Neutrophil (primary cell): ENCODE data around the gene DSG1.
"Not testable (repeated sequence)": the region's sequence is repeated elsewhere in the genome, so short reads cannot be mapped to it uniquely, and the experiment has no call there.

Experiments used
- H3K27ac ChIP-seq: fragments of 200-600 bp; sonication (generic); 2 replicates; pipeline ENCODE4 v1.5.1; 2016; ENCODE audit warnings: mild to moderate bottlenecking, moderate library complexity
- H3K27me3 ChIP-seq: fragments of 200-600 bp; sonication (generic); 2 replicates; pipeline ENCODE4 v1.6.0; 2016; ENCODE audit warnings: mild to moderate bottlenecking
- H3K36me3 ChIP-seq: fragments of 200-600 bp; sonication (generic); 2 replicates; pipeline ENCODE4 v1.5.1; 2017
- H3K4me1 ChIP-seq, 2 experiments: fragments of 200-600 bp in 1 of 2; sonication (generic) in 1 of 2; 1 replicate in 1 of 2; 2 replicates in 1 of 2; pipeline versions ENCODE4 v1.5.1 to v1.6.1; 2013 to 2016; ENCODE audit warnings: low read depth in 1 of 2, low read length in 1 of 2, mild to moderate bottlenecking in 1 of 2, moderate library complexity in 1 of 2; ENCODE audit not compliant: control insufficient read depth in 1 of 2, insufficient read depth in 1 of 2
- H3K4me3 ChIP-seq, 2 experiments: fragments of 200-600 bp in 1 of 2; sonication (generic) in 1 of 2; 1 replicate in 1 of 2; 2 replicates in 1 of 2; pipeline ENCODE4 v1.5.1; 2013 to 2016; ENCODE audit warnings: low read depth in 1 of 2, low read length in 1 of 2, mild to moderate bottlenecking in 1 of 2, moderate library complexity in 1 of 2
- H3K9me3 ChIP-seq: fragments of 200-600 bp; sonication (generic); 2 replicates; pipeline ENCODE4 v1.5.1; 2016
- TF ChIP-seq, protein P1 (sequence below): fragments of 200-600 bp; sonication (generic); IDR thresholded peaks from 2 replicates; pipeline ENCODE4 v1.5.1; 2016; ENCODE audit warnings: antibody characterized with exemption

DSG1 gene

GRCh38 chr18:31274931-31275330 is 43.0 kb upstream of the DSG1 start:
- no peaks in the 10 kb centered on the region for H3K4me1 ChIP-seq
- TF ChIP-seq, protein P1, sequence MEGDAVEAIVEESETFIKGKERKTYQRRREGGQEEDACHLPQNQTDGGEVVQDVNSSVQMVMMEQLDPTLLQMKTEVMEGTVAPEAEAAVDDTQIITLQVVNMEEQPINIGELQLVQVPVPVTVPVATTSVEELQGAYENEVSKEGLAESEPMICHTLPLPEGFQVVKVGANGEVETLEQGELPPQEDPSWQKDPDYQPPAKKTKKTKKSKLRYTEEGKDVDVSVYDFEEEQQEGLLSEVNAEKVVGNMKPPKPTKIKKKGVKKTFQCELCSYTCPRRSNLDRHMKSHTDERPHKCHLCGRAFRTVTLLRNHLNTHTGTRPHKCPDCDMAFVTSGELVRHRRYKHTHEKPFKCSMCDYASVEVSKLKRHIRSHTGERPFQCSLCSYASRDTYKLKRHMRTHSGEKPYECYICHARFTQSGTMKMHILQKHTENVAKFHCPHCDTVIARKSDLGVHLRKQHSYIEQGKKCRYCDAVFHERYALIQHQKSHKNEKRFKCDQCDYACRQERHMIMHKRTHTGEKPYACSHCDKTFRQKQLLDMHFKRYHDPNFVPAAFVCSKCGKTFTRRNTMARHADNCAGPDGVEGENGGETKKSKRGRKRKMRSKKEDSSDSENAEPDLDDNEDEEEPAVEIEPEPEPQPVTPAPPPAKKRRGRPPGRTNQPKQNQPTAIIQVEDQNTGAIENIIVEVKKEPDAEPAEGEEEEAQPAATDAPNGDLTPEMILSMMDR, result no peak
- no peak overlapping the region for H3K27ac ChIP-seq

GRCh38 chr18:31275722-31276463 is 42.1 kb upstream of the DSG1 start:
- H3K4me1 ChIP-seq, result no peaks in the 10 kb centered on the region
- H3K4me3 ChIP-seq, result no peak overlapping the region
- no peaks in the 10 kb centered on the region for H3K36me3 ChIP-seq
- H3K27ac ChIP-seq, result no peak overlapping the region
- TF ChIP-seq, protein P1, result no peak
- no peaks in the 10 kb centered on the region for H3K27me3 ChIP-seq
- no peaks in the 10 kb centered on the region for H3K9me3 ChIP-seq

More at GRCh38 chr18:31274931-31275330, 43.0 kb upstream of the DSG1 start:
- Histone ChIP-seq H3K4me3 (no peak overlapping the region), H3K27me3 (no peaks in the 10 kb centered on the region), H3K36me3 (no peaks in the 10 kb centered on the region), H3K9me3 (no peaks in the 10 kb centered on the region)

DNA sequence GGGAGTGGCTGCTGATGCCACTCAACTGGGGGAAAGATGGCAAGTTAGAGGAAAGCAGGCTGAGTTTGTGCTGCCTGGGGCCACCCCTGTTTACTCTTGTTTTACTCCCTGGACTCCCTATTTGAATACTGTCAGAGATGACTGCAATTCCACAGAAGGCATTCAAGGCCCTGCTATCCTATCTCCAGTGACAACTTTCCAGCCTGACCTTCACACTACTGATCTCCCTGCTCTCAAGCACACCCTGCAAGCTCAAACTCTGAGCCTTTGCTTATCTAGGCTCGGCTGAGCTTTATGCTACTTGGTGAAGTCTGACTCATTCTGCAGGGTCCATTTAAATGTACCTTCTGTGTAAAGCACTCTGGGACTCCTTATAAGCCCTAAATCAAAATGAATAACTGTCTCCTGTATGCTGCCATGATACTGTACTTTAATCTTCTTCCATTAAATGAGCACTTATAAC is 39.3 kb upstream of the DSG1 start:
- TF ChIP-seq, protein P1, result no peak
- H3K27me3 ChIP-seq, result no peaks in the 10 kb centered on the region
- H3K4me1 ChIP-seq, result no peaks in the 10 kb centered on the region
- H3K27ac ChIP-seq, result no peak overlapping the region
- no peak overlapping the region for H3K4me3 ChIP-seq
- no peaks in the 10 kb centered on the region for H3K9me3 ChIP-seq
- H3K36me3 ChIP-seq, result no peaks in the 10 kb centered on the region

DNA sequence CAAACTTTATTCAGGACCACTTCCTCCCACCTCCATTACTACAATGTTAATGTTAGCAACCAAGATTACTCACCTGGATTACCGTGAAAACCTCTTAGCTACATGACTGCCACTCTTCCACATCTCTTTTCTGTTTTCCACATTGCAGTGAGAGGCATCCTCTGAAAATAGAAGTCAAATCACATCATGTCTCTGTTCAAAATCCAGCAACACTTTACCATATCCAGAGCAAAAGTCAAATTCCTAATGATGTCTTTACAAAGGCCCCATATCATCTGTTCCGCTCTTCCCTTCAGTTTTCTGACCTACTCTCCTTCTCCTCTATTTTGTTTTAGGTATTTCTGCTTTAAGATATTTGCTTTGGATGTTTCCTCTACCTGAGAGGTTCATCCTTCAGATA is 37.5 kb upstream of the DSG1 start:
- no peaks in the 10 kb centered on the region for H3K4me1 ChIP-seq
- H3K36me3 ChIP-seq, result no peaks in the 10 kb centered on the region
- H3K27ac ChIP-seq, result no peak overlapping the region
- H3K4me3 ChIP-seq, result no peak overlapping the region
- H3K9me3 ChIP-seq, result no peaks in the 10 kb centered on the region
- TF ChIP-seq, protein P1, result no peak
- no peaks in the 10 kb centered on the region for H3K27me3 ChIP-seq

DNA sequence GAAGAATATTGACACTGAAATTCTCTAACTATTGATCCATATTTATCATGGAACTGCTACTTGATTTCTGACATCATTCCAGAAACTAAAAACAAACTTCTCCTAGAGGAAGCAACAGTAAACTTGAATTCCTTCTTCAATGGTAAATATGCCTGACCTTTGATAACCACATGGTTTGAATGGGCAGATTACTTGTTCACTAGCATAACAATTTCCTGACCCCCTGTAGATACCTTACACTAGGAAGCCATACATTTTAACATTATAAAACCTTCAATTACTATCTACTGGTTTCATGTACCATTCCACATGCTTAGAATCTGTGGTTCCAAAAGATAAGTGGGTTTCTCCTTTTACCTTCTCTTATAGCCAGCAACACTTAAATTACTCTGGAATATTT is 36.5 kb upstream of the DSG1 start:
- Histone ChIP-seq H3K4me3 (no peak overlapping the region), H3K4me1 (no peaks in the 10 kb centered on the region), H3K27me3 (no peaks in the 10 kb centered on the region), H3K27ac (no peak overlapping the region), H3K9me3 (no peaks in the 10 kb centered on the region), H3K36me3 (no peaks in the 10 kb centered on the region)
- TF ChIP-seq, protein P1, result no peak

- not testable (repeated sequence) for H3K27ac ChIP-seq, H3K27me3 ChIP-seq, H3K36me3 ChIP-seq, H3K4me3 ChIP-seq, H3K4me1 ChIP-seq, H3K9me3 ChIP-seq
Measured at GRCh38 chr18:31289446-31289845, 28.5 kb upstream of the DSG1 start.
